GM18526 (cell line): Measurements from ENCODE around the gene ALDH16A1.

Experiments
- POLR2A ChIP-seq: IDR thresholded peaks from 3 replicates; pipeline ENCODE4 v1.6.1; 2011; ENCODE audit not compliant: insufficient read length; ENCODE audit errors: extremely low read depth

Gene ALDH16A1

DNA sequence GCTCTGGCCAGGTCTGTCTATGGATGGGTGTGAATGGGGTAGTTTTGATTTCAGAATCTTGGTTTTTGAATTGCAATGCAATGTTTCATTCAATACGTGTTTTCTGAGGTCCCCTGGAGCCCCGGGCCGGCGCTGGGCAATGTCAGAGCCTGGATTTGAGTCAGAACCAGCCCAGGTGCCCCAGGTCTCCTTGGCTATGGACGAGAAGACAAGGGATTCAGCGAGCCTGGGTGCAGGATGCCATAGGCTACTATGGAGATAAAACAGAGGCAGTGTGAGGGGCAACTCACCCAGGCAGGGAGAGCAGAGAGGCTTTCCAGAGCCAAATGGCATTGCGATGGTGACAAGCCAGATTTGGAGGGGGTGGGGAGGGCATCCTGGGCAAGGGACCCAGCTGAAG lies 33.2 kb downstream of the ALDH16A1 start:
- TF ChIP-seq POLR2A: no peak

- no peak for TF ChIP-seq POLR2A
Observed at GRCh38 chr19:49486710-49487276, 33.8 kb downstream of the ALDH16A1 start.

DNA sequence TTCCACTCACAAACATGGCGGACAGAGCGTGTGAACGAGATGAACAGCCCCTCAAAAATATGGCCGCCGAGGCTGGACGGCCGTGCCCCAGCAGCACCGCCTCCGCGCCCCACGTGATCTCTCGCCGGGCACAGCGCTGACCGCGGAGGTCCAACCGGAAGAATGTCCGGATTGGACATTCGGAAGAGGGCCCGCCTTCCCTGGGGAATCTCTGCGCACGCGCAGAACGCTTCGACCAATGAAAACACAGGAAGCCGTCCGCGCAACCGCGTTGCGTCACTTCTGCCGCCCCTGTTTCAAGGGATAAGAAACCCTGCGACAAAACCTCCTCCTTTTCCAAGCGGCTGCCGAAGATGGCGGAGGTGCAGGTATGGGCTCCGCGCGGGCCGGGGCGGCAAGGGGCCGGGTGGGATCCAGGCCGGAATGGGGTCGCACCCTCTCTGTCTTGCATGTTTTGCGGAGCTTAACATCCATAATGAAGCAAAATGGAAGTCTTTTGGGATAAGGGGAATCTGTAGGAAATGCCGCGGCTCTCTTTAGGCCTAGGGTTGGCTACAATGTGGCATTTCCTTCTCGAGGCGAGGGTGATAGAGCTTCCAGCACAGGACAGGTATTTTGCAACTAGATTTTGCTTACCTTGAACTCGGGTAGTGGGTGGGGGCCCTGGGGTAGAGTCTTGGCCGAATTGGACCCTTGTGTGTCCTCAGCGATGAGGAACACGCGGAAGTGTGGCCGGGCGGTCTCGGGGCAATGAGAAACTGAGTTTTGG lies 34.4 kb downstream of the ALDH16A1 start, which contains the start of gene RPL13A:
Gene RPL13A, plus strand, starts transcription at position 332 of the 769 bp plus-strand sequence. Its CDS starts 22 bp downstream, at position 354.
- peak; percentile 99 for TF ChIP-seq POLR2A

GRCh38 chr19:49488046-49488862 lies 35.2 kb downstream of the ALDH16A1 start:
- TF ChIP-seq POLR2A: no peak

- no peak for TF ChIP-seq POLR2A
Observed at GRCh38 chr19:49488863-49489537, 36.0 kb downstream of the ALDH16A1 start.

- no peak for TF ChIP-seq POLR2A
Observed at GRCh38 chr19:49489601-49490167, 36.7 kb downstream of the ALDH16A1 start.

GRCh38 chr19:49490287-49491029 lies 37.4 kb downstream of the ALDH16A1 start:
- TF ChIP-seq POLR2A: no peak

DNA sequence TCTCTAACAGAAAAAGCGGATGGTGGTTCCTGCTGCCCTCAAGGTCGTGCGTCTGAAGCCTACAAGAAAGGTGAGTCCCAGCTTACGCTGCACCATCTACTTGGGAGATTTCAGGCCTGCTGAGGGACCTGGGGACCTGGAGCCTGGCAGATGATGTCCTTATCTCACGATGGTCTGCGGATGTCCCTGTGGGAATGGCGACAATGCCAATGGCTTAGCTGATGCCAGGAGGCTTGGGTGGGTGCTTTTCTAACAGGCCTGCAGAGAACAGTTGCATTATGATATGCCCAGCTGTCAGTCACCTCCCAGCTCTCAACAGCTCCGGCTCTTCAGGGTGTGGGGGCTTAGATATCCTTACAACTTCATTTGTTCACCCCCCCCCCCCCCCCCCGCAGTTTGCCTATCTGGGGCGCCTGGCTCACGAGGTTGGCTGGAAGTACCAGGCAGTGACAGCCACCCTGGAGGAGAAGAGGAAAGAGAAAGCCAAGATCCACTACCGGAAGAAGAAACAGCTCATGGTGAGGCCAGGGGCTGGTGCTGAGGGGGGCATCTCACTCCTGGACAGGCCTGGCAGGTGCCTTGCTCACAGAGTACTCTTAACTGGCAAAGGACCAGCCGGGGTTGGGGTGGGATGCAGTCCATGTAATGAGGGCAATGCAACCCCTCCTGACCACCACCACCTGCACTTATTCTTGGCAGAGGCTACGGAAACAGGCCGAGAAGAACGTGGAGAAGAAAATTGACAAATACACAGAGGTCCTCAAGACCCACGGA lies 38.2 kb downstream of the ALDH16A1 start:
- TF ChIP-seq POLR2A: no peak

GRCh38 chr19:49491804-49492572 lies 39.0 kb downstream of the ALDH16A1 start:
- no peak for TF ChIP-seq POLR2A

- peak; percentile 48 for TF ChIP-seq POLR2A
Observed at GRCh38 chr19:49492573-49493405, 39.8 kb downstream of the ALDH16A1 start.

GRCh38 chr19:49496574-49497008 lies 43.6 kb downstream of the ALDH16A1 start:
- TF ChIP-seq POLR2A: no peak
